CD14-positive monocyte (primary cell): ENCODE data around the gene ULBP3. TPM values are rescaled to one million over a fixed set of nuclear protein-coding genes. Genes with fewer than 3 reads are reported as not detected.

Source experiments
- DNase-seq, 3 donors: peaks; one replicate each; pipeline ENCODE4 v3.0.0-alpha.2; 2011 to 2022
- H2AFZ ChIP-seq: 2 replicates; pipeline ENCODE4 v1.6.0; 2012; ENCODE audit warnings: mild to moderate bottlenecking, low read depth, low read length, inconsistent platforms; ENCODE audit not compliant: insufficient read depth, poor library complexity, severe bottlenecking
- H3K27ac ChIP-seq, 2 donors: 1 replicate in 1 of 2; 2 replicates in 1 of 2; pipeline ENCODE4 v1.5.1; 2012 to 2013; ENCODE audit warnings: low read length in 2 of 2, control low read depth in 1 of 2, inconsistent platforms in 1 of 2, low read depth in 1 of 2, mild to moderate bottlenecking in 1 of 2
- H3K27me3 ChIP-seq, 2 donors: one replicate each; pipeline versions ENCODE4 v1.6.0 to v1.6.1; 2011 to 2013; ENCODE audit warnings: low read length in 2 of 2; ENCODE audit not compliant: control insufficient read depth in 2 of 2, insufficient read depth in 2 of 2
- H3K36me3 ChIP-seq, 2 donors: replicated peaks in 1 of 2; 1 replicate in 1 of 2; 2 replicates in 1 of 2; pipeline versions ENCODE4 v1.5.1 to v1.6.1; 2012 to 2013; ENCODE audit warnings: low read length in 2 of 2, control low read depth in 1 of 2, inconsistent platforms in 1 of 2, mild to moderate bottlenecking in 1 of 2; ENCODE audit not compliant: insufficient read depth in 2 of 2, control insufficient read depth in 1 of 2
- H3K4me1 ChIP-seq, 2 donors: 1 replicate in 1 of 2; 2 replicates in 1 of 2; pipeline versions ENCODE4 v1.5.1 to v1.6.1; 2012 to 2013; ENCODE audit warnings: low read length in 2 of 2, control low read depth in 1 of 2, inconsistent platforms in 1 of 2, mild to moderate bottlenecking in 1 of 2, moderate library complexity in 1 of 2; ENCODE audit not compliant: insufficient read depth in 2 of 2, control insufficient read depth in 1 of 2
- H3K4me2 ChIP-seq: replicated peaks from 2 replicates; pipeline ENCODE3; 2012; ENCODE audit warnings: low read length, moderate library complexity, mild to moderate bottlenecking; ENCODE audit not compliant: poor library complexity, severe bottlenecking; ENCODE audit errors: extremely low read depth
- H3K4me3 ChIP-seq, 3 experiments: fragments of 200-600 bp in 1 of 3; sonication (generic) in 1 of 3; replicated peaks in 1 of 3; 1 replicate in 2 of 3; 2 replicates in 1 of 3; pipeline ENCODE4 v1.5.1; 2011 to 2013; ENCODE audit warnings: low read length in 3 of 3, mild to moderate bottlenecking in 3 of 3, control low read depth in 2 of 3, low read depth in 2 of 3, inconsistent platforms in 1 of 3, moderate library complexity in 1 of 3
- H3K79me2 ChIP-seq: 2 replicates; pipeline ENCODE4 v1.6.0; 2012; ENCODE audit warnings: mild to moderate bottlenecking, control low read depth, inconsistent platforms, low read length, moderate library complexity; ENCODE audit not compliant: insufficient read depth
- H3K9ac ChIP-seq: 2 replicates; pipeline ENCODE4 v1.6.0; 2017; ENCODE audit warnings: low read length, mild to moderate bottlenecking; ENCODE audit not compliant: insufficient read depth, poor library complexity, severe bottlenecking
- H3K9me3 ChIP-seq, 2 donors: replicated peaks in 1 of 2; 1 replicate in 1 of 2; 2 replicates in 1 of 2; pipeline versions ENCODE4 v1.5.1 to v1.6.1; 2012 to 2013; ENCODE audit warnings: low read length in 2 of 2, control low read depth in 1 of 2; ENCODE audit not compliant: control insufficient read depth in 1 of 2, insufficient read depth in 1 of 2
- H4K20me1 ChIP-seq: 2 replicates; pipeline ENCODE4 v1.6.0; 2012; ENCODE audit warnings: mild to moderate bottlenecking, low read length, control low read depth, moderate library complexity; ENCODE audit not compliant: insufficient read depth
- H3K27ac Mint-ChIP-seq, 7 donors: one replicate each; pipeline ENCODE4 v1.8.0; 2020; ENCODE audit warnings: mild to moderate bottlenecking in 7 of 7, mixed read lengths in 7 of 7, moderate library complexity in 6 of 7, inconsistent platforms in 2 of 7
- H3K27me3 Mint-ChIP-seq, 3 donors: one replicate each; pipeline ENCODE4 v1.8.0; 2021 to 2022; ENCODE audit warnings: low read depth in 3 of 3, mild to moderate bottlenecking in 3 of 3, mixed read lengths in 3 of 3, moderate library complexity in 3 of 3, inconsistent platforms in 1 of 3
- H3K36me3 Mint-ChIP-seq, 2 donors: one replicate each; pipeline ENCODE4 v1.8.0; 2020; ENCODE audit warnings: mixed read lengths in 2 of 2, inconsistent platforms in 1 of 2, mild to moderate bottlenecking in 1 of 2
- H3K4me1 Mint-ChIP-seq: one replicate; pipeline ENCODE4 v1.8.0; 2020; ENCODE audit warnings: mild to moderate bottlenecking, mixed read lengths
- H3K4me3 Mint-ChIP-seq, 2 donors: one replicate each; pipeline ENCODE4 v1.8.0; 2020; ENCODE audit warnings: mild to moderate bottlenecking in 2 of 2, mixed read lengths in 2 of 2, moderate library complexity in 1 of 2
- H3K9me3 Mint-ChIP-seq, 7 donors: one replicate each; pipeline ENCODE4 v1.8.0; 2020 to 2022; ENCODE audit warnings: mixed read lengths in 7 of 7, mild to moderate bottlenecking in 6 of 7, moderate library complexity in 6 of 7, inconsistent platforms in 2 of 7
- CTCF ChIP-seq: fragments of 200-600 bp; IDR thresholded peaks from one replicate; pipeline ENCODE4 v1.8.0; 2022; ENCODE audit warnings: antibody characterized with exemption, mild to moderate bottlenecking
- WGBS: methylation state at CpG from one replicate; pipeline ENCODE4 v1.1.5; 2013; ENCODE audit warnings: missing lambda C conversion rate; ENCODE audit not compliant: insufficient coverage; 5-methylcytosine and 5-hydroxymethylcytosine counted together
- intact Hi-C, 2 donors: fragments of 100-400 bp; cut with micrococcal nuclease; formaldehyde crosslinking; loops; one replicate each; pipeline versions ENCODE4 v1.15.0 to v1.15.1; 2023
- polyA plus RNA-seq, 3 donors: library from polyadenylated mRNA; depleted of rRNA in 1 of 3; unstranded in 2 of 3; stranded (reverse) in 1 of 3; fragments of 300-500 nt in 2 of 3; fragments of >200 nt in 1 of 3; fragmentation: Illumina TruSeq in 2 of 3; gene quantifications; 1 replicate in 2 of 3; 2 replicates in 1 of 3; pipeline ENCODE4 v1.2.3, GENCODE V29; 2012 to 2021

ULBP3 gene
- polyA plus RNA-seq, 3 donors: 0.08 TPM; not detected in 2

GRCh38 chr6:150069706-150070105, 785 bp upstream of the ULBP3 start:
- Histone ChIP-seq H3K79me2 (no peaks in the 10 kb centered on the region), H4K20me1 (no peaks in the 10 kb centered on the region), H3K36me3 (no peaks in the 10 kb centered on the region), H3K4me2 (no peak overlapping the region), H3K27me3 (peaks cover 0 to 27% of the 10 kb centered on the region in 2 donors), H3K9me3 (no peaks in the 10 kb centered on the region), H2AFZ (no peak overlapping the region), H3K4me1 (peaks cover 16 to 21% of the 10 kb centered on the region in 2 donors), H3K27ac (no peak overlapping the region), H3K4me3 (no peak overlapping the region), H3K9ac (no peak overlapping the region)
- no peak for DNase-seq
- whole genome bisulfite sequencing: 75% methylated on average over 11 of the region's 11 CpGs
- peaks cover 0 to 2% of the 10 kb centered on the region in 2 donors for H3K36me3 Mint-ChIP-seq
- intact Hi-C loops: no loop called here
- peaks cover 0 to 4% (median 2%) of the 10 kb centered on the region in 7 donors for H3K9me3 Mint-ChIP-seq
- peaks cover 23% of the 10 kb centered on the region for H3K4me1 Mint-ChIP-seq
- TF ChIP-seq CTCF: no peak
- no peak overlapping the region for H3K27ac Mint-ChIP-seq
- H3K27me3 Mint-ChIP-seq: peaks cover 23 to 52% (median 43%) of the 10 kb centered on the region in 3 donors
- H3K4me3 Mint-ChIP-seq: peak overlapping the region in 1 of 2 donors; percentile 48

DNA sequence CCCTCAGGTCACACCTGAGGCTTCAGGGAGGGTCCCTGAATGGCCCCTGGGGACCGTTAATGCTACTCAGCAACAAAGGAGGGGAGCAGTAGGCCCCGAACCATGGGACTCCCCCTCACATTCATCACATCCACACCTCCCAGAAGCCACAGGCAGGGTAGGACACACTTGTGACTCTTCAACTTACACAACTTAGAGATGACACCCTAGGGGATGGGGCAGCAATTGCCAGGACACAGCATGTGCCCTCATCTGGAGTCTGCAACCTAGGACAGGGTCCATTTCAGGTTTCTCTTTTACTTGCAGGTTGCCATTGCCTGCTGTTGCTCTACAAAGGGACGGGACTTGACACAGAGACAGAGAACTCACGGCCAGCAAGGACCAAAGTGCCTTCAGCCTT, 770 bp downstream of the ULBP3 start:
- H3K4me1 ChIP-seq: peaks cover 16 to 21% of the 10 kb centered on the region in 2 donors
- DNase-seq: no peak
- peaks cover 0 to 2% of the 10 kb centered on the region in 2 donors for H3K36me3 Mint-ChIP-seq
- H3K27me3 Mint-ChIP-seq: peaks cover 25 to 47% (median 35%) of the 10 kb centered on the region in 3 donors
- H3K9ac ChIP-seq: peak overlapping the region; percentile 65
- no peaks in the 10 kb centered on the region for H3K36me3 ChIP-seq
- H3K9me3 Mint-ChIP-seq: peaks cover 0 to 4% (median 2%) of the 10 kb centered on the region in 7 donors
- H2AFZ ChIP-seq: peak overlapping the region; percentile 84
- peaks cover 21% of the 10 kb centered on the region for H3K4me1 Mint-ChIP-seq
- H3K79me2 ChIP-seq: no peaks in the 10 kb centered on the region
- no peaks in the 10 kb centered on the region for H4K20me1 ChIP-seq
- TF ChIP-seq CTCF: no peak
- H3K4me3 ChIP-seq: peak overlapping the region; percentile 37 to 82 (median 58)
- 0% methylated on average over 2 of the region's 4 CpGs for WGBS
- peak overlapping the region; percentile 81 to 90 for H3K4me3 Mint-ChIP-seq
- no peaks in the 10 kb centered on the region for H3K9me3 ChIP-seq
- peaks cover 0 to 27% of the 10 kb centered on the region in 2 donors for H3K27me3 ChIP-seq
- no peak overlapping the region for H3K27ac ChIP-seq
- H3K27ac Mint-ChIP-seq: no peak overlapping the region
- peak overlapping the region; percentile 88 for H3K4me2 ChIP-seq
- intact Hi-C loops: no loop called here
